ENCODE results near the gene SUCLG2.
"Not testable (repeated sequence)": the region's sequence is repeated elsewhere in the genome, so short reads cannot be mapped to it uniquely, and the experiment has no call there.

GRCh38 chr3:67537203-67537602 lies 117.2 kb downstream of the SUCLG2 start:
- not testable (repeated sequence) for TF ChIP-seq ARNTL (CRISPR knock-in tag; IDR thresholded peaks at IDR 0.05; ENCODE audit: borderline replicate concordance, low read depth); SNAI2 (CRISPR knock-in tag; IDR thresholded peaks at IDR 0.05); PATZ1 (CRISPR knock-in tag; IDR thresholded peaks at IDR 0.05; ENCODE audit: borderline replicate concordance); PPARA (CRISPR knock-in tag; IDR thresholded peaks at IDR 0.05; ENCODE audit: borderline replicate concordance); CREB5 (CRISPR knock-in tag; IDR thresholded peaks at IDR 0.05; ENCODE audit: low read depth)

Measured in SK-N-SH treated with all-trans-retinoic acid at 6 μM for 48 hours (cell line).